PC-9 (cell line): Measurements from ENCODE around the gene NTM.

Experiments used
- CTCF ChIP-seq: fragments of 200-600 bp; sonication (generic); conservative IDR thresholded peaks from 2 replicates; pipeline ENCODE4 v1.6.1; 2017; ENCODE audit warnings: mixed run types, antibody characterized with exemption, mild to moderate bottlenecking, moderate library complexity
- EZH2 ChIP-seq: fragments of 200-600 bp; sonication (generic); IDR thresholded peaks from 2 replicates; pipeline ENCODE4 v1.8.0; 2017; ENCODE audit warnings: antibody characterized with exemption, low read depth

GRCh38 chr11:131943295-131943694 is 572.9 kb downstream of the NTM start:
- TF ChIP-seq EZH2 (no peak), CTCF (no peak)
